Astrocyte (in vitro differentiated cells and primary cell): ENCODE data around the gene SPTLC1. TPM values are rescaled to one million over a fixed set of nuclear protein-coding genes. Genes with fewer than 3 reads are reported as not detected.

ENCODE experiments used
- DNase-seq: peaks from one replicate; pipeline ENCODE4 v3.0.0-alpha.2; 2010; ENCODE audit warnings: low read depth
- FAIRE-seq: peaks from 2 replicates; lab custom pipeline; 2011; peaks lifted over from hg19 to GRCh38; lab: Jason Lieb, UNC
- H2AFZ ChIP-seq: 2 replicates; pipeline ENCODE4 v1.6.0; 2012; ENCODE audit warnings: low read depth, low read length, inconsistent platforms
- H3K27ac ChIP-seq: 2 replicates; pipeline ENCODE4 v1.5.1; 2011; ENCODE audit warnings: low read depth, low read length, inconsistent platforms
- H3K27me3 ChIP-seq: 2 replicates; pipeline ENCODE4 v1.6.0; 2011; ENCODE audit warnings: low read length, inconsistent platforms; ENCODE audit not compliant: insufficient read depth
- H3K36me3 ChIP-seq: 2 replicates; pipeline ENCODE4 v1.5.1; 2011; ENCODE audit warnings: low read length, inconsistent platforms; ENCODE audit not compliant: insufficient read depth
- H3K4me1 ChIP-seq: 2 replicates; pipeline ENCODE4 v1.5.1; 2011; ENCODE audit warnings: low read length, inconsistent platforms; ENCODE audit not compliant: insufficient read depth
- H3K4me2 ChIP-seq: 2 replicates; pipeline ENCODE4 v1.6.0; 2012; ENCODE audit warnings: low read length, inconsistent platforms
- H3K4me3 ChIP-seq: 2 replicates; pipeline ENCODE4 v1.5.1; 2011; ENCODE audit warnings: low read depth, mild to moderate bottlenecking, low read length, inconsistent platforms; ENCODE audit not compliant: insufficient read depth
- H3K79me2 ChIP-seq: 2 replicates; pipeline ENCODE4 v1.6.0; 2012; ENCODE audit warnings: mild to moderate bottlenecking, low read length, inconsistent platforms; ENCODE audit not compliant: insufficient read depth
- H3K9ac ChIP-seq: 2 replicates; pipeline ENCODE4 v1.6.0; 2012; ENCODE audit warnings: mild to moderate bottlenecking, low read length, inconsistent platforms
- H3K9me3 ChIP-seq: 2 replicates; pipeline ENCODE4 v1.5.1; 2012; ENCODE audit warnings: low read depth, mild to moderate bottlenecking, low read length, inconsistent platforms; ENCODE audit not compliant: insufficient read depth
- H4K20me1 ChIP-seq: 2 replicates; pipeline ENCODE4 v1.6.0; 2012; ENCODE audit warnings: low read length, inconsistent platforms; ENCODE audit not compliant: insufficient read depth
- H3K27ac Mint-ChIP-seq: one replicate; pipeline ENCODE4 v1.8.0; 2021; ENCODE audit warnings: mild to moderate bottlenecking, mixed read lengths; ENCODE audit not compliant: unreplicated experiment
- H3K27me3 Mint-ChIP-seq: one replicate; pipeline ENCODE4 v1.8.0; 2021; ENCODE audit warnings: low read depth, mixed read lengths; ENCODE audit not compliant: unreplicated experiment
- H3K36me3 Mint-ChIP-seq: one replicate; pipeline ENCODE4 v1.8.0; 2021; ENCODE audit warnings: low read depth, mixed read lengths; ENCODE audit not compliant: unreplicated experiment
- H3K4me1 Mint-ChIP-seq: one replicate; pipeline ENCODE4 v1.8.0; 2021; ENCODE audit warnings: low read depth, mixed read lengths; ENCODE audit not compliant: unreplicated experiment
- H3K4me3 Mint-ChIP-seq: one replicate; pipeline ENCODE4 v1.8.0; 2021; ENCODE audit warnings: mild to moderate bottlenecking, moderate library complexity, mixed read lengths; ENCODE audit not compliant: unreplicated experiment
- H3K9me3 Mint-ChIP-seq: one replicate; pipeline ENCODE4 v1.8.0; 2021; ENCODE audit warnings: mild to moderate bottlenecking, mixed read lengths; ENCODE audit not compliant: unreplicated experiment
- EZH2 ChIP-seq: IDR thresholded peaks from 2 replicates; pipeline ENCODE4 v1.6.1; 2012; ENCODE audit warnings: mild to moderate bottlenecking, low read length, inconsistent platforms; ENCODE audit not compliant: insufficient read depth
- total RNA-seq: library from RNA; stranded (reverse); gene quantifications from 2 replicates; pipeline ENCODE4 v1.2.1, GENCODE V29; 2021
- TF ChIP-seq, protein P1 (sequence below): IDR thresholded peaks from 2 replicates; pipeline ENCODE4 v1.5.1; 2011; ENCODE audit warnings: low read depth, mild to moderate bottlenecking, inconsistent platforms, low read length, moderate library complexity; ENCODE audit not compliant: insufficient read depth

Gene SPTLC1
- total RNA-seq, 1 donor from 2014 or later = 75.9 TPM

GRCh38 chr9:92122800-92123199 is 7.6 kb upstream of the SPTLC1 start:
- no peak overlapping the region for H2AFZ ChIP-seq
- Mint-ChIP-seq H3K4me3 (no peak overlapping the region), H3K9me3 (peaks cover 11% of the 10 kb centered on the region), H3K36me3 (no peaks in the 10 kb centered on the region), H3K4me1 (no peaks in the 10 kb centered on the region), H3K27me3 (peaks cover 5% of the 10 kb centered on the region), H3K27ac (no peak overlapping the region)
- no peak overlapping the region for H3K4me3 ChIP-seq
- H3K79me2 ChIP-seq = no peaks in the 10 kb centered on the region
- H3K9me3 ChIP-seq = no peaks in the 10 kb centered on the region
- H3K27ac ChIP-seq = no peak overlapping the region
- no peaks in the 10 kb centered on the region for H3K36me3 ChIP-seq
- TF ChIP-seq EZH2 = no peak
- TF ChIP-seq, protein P1, sequence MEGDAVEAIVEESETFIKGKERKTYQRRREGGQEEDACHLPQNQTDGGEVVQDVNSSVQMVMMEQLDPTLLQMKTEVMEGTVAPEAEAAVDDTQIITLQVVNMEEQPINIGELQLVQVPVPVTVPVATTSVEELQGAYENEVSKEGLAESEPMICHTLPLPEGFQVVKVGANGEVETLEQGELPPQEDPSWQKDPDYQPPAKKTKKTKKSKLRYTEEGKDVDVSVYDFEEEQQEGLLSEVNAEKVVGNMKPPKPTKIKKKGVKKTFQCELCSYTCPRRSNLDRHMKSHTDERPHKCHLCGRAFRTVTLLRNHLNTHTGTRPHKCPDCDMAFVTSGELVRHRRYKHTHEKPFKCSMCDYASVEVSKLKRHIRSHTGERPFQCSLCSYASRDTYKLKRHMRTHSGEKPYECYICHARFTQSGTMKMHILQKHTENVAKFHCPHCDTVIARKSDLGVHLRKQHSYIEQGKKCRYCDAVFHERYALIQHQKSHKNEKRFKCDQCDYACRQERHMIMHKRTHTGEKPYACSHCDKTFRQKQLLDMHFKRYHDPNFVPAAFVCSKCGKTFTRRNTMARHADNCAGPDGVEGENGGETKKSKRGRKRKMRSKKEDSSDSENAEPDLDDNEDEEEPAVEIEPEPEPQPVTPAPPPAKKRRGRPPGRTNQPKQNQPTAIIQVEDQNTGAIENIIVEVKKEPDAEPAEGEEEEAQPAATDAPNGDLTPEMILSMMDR = no peak
- no peak for FAIRE-seq
- H3K27me3 ChIP-seq = peaks cover 8% of the 10 kb centered on the region
- no peak overlapping the region for H3K9ac ChIP-seq
- no peaks in the 10 kb centered on the region for H3K4me1 ChIP-seq
- no peak overlapping the region for H3K4me2 ChIP-seq
- no peaks in the 10 kb centered on the region for H4K20me1 ChIP-seq
- no peak for DNase-seq

DNA sequence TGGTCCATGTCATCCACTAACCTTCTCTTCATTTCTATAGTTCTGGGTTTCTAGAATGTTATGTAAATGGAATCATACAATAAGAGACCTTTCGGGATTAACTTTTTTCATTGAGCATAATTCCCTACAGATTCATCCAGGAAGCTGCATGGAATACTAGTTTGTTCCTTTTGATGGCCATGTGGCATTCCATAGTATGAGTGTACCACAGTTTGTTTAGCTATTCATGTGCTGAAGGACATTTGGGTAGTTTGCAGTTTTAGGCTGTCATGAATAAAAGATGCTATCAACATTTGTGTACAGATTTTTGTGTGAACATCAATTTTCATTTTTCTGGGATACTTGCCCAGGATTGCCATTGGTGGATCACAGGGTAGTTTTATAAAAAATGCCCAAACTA is 6.8 kb upstream of the SPTLC1 start:
- DNase-seq (no peak), FAIRE-seq (no peak)
- no peak overlapping the region for H3K4me3 Mint-ChIP-seq

GRCh38 chr9:92121265-92121664 is 6.1 kb upstream of the SPTLC1 start:
- H3K4me1 ChIP-seq = no peaks in the 10 kb centered on the region
- no peak overlapping the region for H2AFZ ChIP-seq
- no peak for FAIRE-seq
- H4K20me1 ChIP-seq = no peaks in the 10 kb centered on the region
- H3K27ac ChIP-seq = no peak overlapping the region
- no peaks in the 10 kb centered on the region for H3K36me3 Mint-ChIP-seq
- no peaks in the 10 kb centered on the region for H3K9me3 ChIP-seq
- H3K9ac ChIP-seq = no peak overlapping the region
- no peak overlapping the region for H3K4me3 ChIP-seq
- no peaks in the 10 kb centered on the region for H3K4me1 Mint-ChIP-seq
- DNase-seq = no peak
- no peak overlapping the region for H3K4me2 ChIP-seq
- no peak overlapping the region for H3K27ac Mint-ChIP-seq
- no peak overlapping the region for H3K4me3 Mint-ChIP-seq
- H3K27me3 Mint-ChIP-seq = peaks cover 5% of the 10 kb centered on the region
- no peaks in the 10 kb centered on the region for H3K79me2 ChIP-seq
- peaks cover 8% of the 10 kb centered on the region for H3K27me3 ChIP-seq
- H3K36me3 ChIP-seq = no peaks in the 10 kb centered on the region
- H3K9me3 Mint-ChIP-seq = peaks cover 11% of the 10 kb centered on the region
- TF ChIP-seq EZH2 = no peak
- TF ChIP-seq, protein P1 = no peak

More for the DNA sequence above, 6.8 kb upstream of the SPTLC1 start:
- TF ChIP-seq, protein P1 = no peak
- Mint-ChIP-seq H3K27ac (no peak overlapping the region), H3K36me3 (no peaks in the 10 kb centered on the region), H3K27me3 (peaks cover 5% of the 10 kb centered on the region), H3K9me3 (peaks cover 11% of the 10 kb centered on the region), H3K4me1 (no peaks in the 10 kb centered on the region)
- Histone ChIP-seq H3K27ac (no peak overlapping the region), H3K4me3 (no peak overlapping the region), H3K9me3 (no peaks in the 10 kb centered on the region), H3K36me3 (no peaks in the 10 kb centered on the region), H3K4me1 (no peaks in the 10 kb centered on the region), H4K20me1 (no peaks in the 10 kb centered on the region), H3K79me2 (no peaks in the 10 kb centered on the region), H3K27me3 (peaks cover 8% of the 10 kb centered on the region), H3K9ac (no peak overlapping the region), H3K4me2 (no peak overlapping the region), H2AFZ (no peak overlapping the region)
